GM18861 (cell line): ENCODE results near the gene CETP.
"Not testable (repeated sequence)": the region's sequence is repeated elsewhere in the genome, so short reads cannot be mapped to it uniquely, and the experiment has no call there.

ENCODE experiments used
- ATAC-seq: cut with Tn5 transposase; IDR thresholded peaks from one replicate; pipeline ENCODE4 v1.9.1; 2021; ENCODE audit not compliant: unreplicated experiment

The CETP gene

DNA sequence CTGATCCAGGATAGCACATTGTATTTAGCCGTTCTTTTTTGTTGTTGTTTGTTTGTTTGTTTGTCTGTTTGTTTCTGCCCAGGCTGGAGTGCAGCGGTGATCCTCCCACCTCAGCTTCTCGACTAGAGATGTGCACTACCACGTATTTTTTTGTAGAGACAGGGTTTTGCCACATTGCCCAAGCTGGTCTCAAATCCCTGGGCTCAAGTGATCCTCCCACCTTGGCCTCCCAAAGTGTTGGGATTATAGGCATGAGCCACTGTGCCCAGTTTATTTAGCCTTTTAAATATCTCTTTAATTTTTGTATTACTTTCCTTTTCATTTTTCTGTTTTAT, 18.4 kb downstream of the CETP start:
- no peak for ATAC-seq

GRCh38 chr16:56980792-56981724, 19.3 kb downstream of the CETP start:
- peak; percentile 46 for ATAC-seq

DNA sequence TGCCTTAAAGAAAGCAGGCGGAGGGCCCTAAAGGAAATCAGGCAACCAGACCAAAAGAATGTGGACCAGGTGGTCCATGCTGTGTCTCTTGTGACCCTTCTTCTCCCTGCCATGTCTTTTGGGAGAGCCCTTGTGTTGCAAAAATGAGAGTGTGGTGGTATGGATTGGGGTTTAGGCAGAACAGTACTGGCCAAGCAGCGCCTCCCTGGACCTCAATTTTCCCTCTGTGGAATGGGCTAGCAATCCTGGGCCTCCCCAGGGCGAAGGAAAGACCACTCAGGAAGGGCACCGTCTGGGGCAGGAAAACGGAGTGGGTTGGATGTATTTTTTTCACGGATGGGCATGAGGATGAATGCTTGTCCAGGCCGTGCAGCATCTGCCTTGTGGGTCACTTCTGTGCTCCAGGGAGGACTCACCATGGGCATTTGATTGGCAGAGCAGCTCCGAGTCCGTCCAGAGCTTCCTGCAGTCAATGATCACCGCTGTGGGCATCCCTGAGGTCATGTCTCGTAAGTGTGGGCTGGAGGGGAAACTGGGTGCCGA, 20.1 kb downstream of the CETP start:
- no peak for ATAC-seq

DNA sequence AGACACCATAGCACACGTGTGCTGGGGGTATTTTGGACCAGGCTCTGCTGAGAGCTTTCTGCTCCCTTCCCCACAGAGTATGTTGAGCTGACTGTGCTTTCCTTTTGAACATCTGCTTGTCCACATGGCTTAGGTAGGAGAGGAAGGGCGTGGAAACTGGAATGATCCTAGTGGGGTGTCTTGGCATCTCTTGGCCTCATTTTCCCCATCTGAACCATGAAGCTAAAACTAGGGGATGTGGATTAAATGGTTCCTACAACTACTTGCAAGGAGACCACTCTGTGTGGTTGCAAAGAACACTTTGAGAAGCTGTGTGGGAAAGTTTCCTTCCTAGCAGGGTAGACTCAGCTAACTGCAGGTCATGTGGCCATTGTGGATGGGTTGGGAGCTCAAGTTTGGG, 20.9 kb downstream of the CETP start:
- ATAC-seq: no peak

- no peak for ATAC-seq
Measured at GRCh38 chr16:56983211-56983751, 21.5 kb downstream of the CETP start.

DNA sequence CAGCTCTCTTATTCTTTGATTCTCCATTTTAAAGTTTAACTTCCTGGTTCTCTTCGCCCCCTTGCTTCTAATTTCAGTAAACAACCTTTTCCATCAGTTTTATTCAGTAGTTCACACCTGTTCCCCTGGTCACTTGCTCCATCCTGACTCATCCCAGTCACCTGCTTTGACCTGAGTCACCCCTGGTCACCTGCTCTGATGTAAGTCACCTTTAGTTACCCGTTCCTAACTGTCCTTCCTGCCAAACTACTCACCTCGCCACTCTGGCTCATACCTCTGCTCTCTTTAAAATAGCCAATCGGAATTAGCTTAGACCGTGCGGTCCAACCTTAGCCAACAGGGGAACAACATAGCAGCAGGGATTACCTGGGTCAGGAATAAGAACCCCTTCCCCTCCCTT, 22.9 kb downstream of the CETP start:
- no peak for ATAC-seq

DNA sequence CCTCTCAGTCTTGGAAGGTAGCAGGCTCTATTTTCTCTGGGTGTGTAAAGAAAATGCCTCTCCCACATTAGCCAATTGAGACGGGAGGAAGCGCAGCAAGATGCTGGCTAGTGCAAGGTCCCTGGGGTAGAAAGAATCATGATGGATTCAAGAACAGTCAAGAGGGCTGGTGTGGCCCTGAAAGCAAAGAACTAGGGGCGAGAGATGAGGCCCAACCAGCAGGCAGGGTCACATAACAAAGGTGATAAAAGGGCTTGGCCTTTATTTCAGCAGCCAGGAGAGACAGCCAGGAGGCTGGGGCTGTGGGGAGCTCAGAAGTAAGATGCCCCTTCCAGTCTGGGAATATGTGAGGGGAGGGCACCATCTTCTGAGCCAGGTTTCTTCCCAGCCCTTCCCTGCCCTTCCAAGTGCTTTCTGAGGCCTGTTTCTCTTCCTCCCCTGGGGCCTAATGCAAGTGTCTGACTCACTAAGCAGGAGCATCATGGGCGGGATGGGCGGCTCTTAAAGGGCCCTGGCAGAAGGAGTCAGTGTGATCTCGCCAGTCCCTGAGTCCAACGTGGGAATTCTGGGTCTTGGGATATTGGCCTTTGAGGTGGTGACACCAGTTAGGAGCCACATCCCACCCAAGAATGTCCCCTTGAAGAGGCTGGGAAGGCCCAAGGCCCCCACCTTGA, 23.7 kb downstream of the CETP start:
- no peak for ATAC-seq

GRCh38 chr16:56985962-56986360, 24.2 kb downstream of the CETP start:
- ATAC-seq: no peak

DNA sequence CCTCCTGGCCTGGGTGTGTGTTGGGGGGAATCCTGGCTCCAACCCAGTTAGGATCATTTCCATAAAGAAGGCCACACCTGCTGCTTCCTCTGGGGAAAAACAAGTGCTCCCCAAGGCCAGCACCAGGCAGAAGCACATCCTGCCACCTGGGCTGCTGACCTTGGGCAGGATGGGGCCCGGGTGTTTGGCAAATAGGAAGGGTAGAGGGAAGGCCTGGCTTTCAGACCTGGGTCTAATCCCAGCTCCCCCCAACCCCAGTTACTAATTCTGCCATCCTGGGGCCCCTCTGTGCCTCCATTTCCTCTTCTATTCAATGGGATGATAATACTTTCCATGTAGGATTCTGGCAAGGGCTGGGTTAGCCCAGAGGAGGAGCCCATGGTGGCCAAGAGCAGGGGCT, 24.6 kb downstream of the CETP start:
- ATAC-seq: no peak

- ATAC-seq: not testable (repeated sequence)
Measured at GRCh38 chr16:56986908-56987307, 25.2 kb downstream of the CETP start.

- no peak for ATAC-seq
Measured at GRCh38 chr16:56987692-56988091, 25.9 kb downstream of the CETP start.

- no peak for ATAC-seq
Measured at GRCh38 chr16:56988161-56988947, 26.6 kb downstream of the CETP start.

DNA sequence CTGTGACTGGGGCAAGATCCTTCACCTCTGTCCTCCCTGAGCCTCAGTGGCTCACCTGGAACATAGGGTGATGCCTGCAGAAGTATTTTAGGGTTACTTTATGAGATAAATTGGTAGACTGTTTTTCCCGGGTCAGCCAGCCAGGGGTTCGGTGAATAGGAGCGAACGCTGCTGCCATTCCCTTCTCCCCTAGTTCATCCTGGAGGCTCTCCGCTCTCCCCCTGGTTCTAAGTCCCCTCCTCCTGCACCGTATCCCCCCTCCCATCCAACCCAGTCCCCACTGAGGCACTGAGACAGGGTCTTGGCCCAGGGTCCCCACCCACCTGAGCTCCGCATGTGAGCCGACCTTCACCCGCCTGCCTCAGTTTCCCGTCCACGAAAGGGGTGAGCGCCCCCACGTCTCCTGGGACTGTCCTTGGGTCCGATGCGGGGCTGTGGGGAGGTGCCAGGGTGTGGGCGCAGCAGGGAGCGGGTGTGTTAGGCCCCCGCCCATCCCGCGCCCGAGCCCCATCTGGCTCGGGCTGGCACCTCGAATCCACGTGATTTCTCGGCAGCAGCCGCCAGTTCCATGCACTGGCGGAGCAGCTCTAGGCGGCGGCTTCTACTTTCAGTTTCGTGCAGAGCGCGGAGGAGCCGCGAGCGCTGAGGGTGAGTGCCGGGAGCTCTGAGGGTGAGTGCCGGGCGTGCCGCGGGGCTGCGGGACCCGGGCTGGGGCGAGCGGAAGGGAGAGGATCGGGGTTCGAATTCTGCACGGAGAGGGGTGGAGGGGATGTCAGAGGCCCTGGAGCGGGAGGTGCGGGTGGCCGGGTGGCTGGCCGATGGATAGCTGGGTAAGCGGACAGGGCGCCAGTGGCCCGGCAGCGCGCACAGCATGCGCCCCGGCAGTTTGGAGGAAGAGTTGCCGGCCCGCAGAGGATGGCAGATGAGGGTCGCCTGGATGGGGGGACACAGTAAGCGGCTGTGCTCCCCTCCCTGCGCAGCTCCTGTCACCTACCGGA, 27.5 kb downstream of the CETP start, which contains the start of gene NLRC5:
Gene NLRC5 (plus strand): TSS at position 610 of the 998 bp plus-strand sequence. CDS start 31,156 bp downstream, outside the sequence.
- ATAC-seq: peak; percentile 65

GRCh38 chr16:56989988-56990387, 28.2 kb downstream of the CETP start:
- no peak for ATAC-seq

DNA sequence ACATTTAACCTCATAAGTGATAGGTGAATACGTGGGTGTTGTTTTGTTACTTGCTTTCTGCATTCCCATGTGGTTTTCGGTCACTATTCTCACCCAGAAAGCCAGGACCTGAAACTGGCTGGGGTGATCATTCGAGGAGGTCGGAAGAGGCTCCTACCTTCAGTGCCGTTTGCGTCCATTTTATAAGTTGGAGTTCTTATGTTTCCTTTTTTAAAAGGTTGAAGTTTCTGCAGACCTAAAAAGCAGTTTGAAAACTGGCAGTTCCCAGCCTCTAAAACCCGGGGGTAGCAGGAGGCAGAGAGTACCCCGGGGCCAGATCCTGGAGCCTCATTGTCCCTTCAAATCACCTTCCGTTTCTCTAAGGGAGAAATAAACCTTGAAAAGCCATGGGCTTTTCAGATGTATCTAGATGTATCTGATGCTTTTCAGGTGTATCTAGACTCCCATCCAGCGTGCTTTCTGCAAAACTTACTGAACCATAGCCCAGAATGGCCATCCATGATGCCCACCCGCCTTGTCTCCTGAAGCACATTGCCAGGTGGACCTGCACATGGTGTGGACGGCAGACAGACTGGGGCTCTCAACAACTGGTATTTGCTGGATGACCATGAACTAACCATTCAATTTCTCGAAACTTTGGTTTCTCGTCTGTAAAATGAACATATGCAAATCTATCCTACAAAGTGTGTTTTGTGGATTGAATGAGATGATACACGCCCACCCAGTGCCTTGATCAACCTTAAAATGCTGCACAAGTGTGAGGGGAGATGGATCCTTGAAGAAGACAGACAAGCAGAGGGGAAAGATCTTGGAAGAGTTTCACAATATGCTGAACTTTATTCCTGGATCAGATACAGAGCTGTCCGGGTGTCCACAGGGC, 28.9 kb downstream of the CETP start:
- no peak for ATAC-seq

DNA sequence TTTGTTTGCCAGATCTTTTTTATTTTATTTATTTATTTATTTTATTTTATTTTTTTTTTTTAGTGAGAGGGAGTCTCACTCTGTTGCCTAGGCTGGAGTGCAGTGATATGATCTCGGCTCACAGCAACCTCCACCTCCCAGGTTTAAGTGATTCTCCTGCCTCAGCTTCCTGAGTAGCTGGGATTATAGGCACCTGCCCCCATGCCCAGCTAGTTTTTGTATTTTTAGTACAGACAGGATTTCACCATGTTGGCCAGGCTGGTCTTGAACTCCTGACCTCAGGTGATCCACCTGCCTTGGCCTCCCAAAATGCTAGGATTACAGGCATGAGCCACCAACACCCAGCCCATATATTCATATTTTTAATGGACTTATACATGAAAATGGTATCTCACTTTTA, 30.7 kb downstream of the CETP start:
- not testable (repeated sequence) for ATAC-seq

- no peak for ATAC-seq
Measured at GRCh38 chr16:56993204-56993603, 31.5 kb downstream of the CETP start.

DNA sequence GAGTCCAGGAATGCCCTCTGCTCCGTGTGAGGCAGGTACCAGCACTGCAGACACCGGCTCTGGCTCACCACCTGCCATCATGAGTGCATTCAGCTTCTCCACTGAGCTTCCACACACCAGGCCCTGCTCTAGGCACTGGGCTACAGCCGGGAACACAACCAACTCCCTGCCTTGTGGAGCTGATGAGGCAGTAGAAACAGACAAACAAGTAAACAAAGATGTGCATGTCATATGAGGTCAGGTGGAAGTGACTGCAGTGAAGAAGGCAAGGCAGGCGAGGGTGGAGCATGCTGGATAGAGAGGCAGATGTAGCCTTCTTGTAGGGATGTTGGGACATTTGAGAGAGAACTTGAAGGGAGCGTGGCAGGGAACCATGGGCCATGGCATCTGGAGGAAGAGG, 32.6 kb downstream of the CETP start:
- ATAC-seq: no peak
